ENCODE measurements around the gene TNFRSF1B. TPM values are rescaled to one million over a fixed set of nuclear protein-coding genes. Genes with fewer than 3 reads are reported as not detected.

Gene TNFRSF1B
- total RNA-seq, 1 donor from 2014 or later: 98.6 TPM

DNA sequence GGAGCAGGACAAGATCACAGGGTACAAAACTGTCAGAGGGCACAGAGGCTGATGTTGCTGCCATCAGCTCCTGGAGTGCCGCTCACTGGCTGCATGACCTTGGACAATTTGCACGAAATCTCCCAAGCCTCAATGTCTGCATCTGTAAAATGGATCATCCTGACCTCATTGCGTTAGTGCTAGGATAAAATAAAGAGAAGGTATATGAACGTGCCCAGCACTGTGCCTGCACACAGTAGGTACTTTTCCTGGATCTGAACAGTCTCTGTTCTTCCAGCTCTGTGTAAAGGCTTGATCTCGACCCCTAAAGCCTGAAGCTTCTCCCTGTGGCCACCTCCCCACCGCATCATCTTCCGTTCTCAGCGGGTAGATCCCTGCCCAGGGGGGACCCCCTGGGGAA, 12.9 kb downstream of the TNFRSF1B start:
- Mint-ChIP-seq H3K27me3 (no peaks in the 10 kb centered on the region), H3K36me3 (ENCODE audit: low read depth) (peaks cover 48% of the 10 kb centered on the region), H3K4me3 (no peak overlapping the region), H3K27ac (no peak overlapping the region), H3K4me1 (peaks cover 88% of the 10 kb centered on the region), H3K9me3 (no peaks in the 10 kb centered on the region)
- ChIA-PET POLR2A (interaction anchor here (1.1 kb wide), 1 partner anchor 26 kb away, joined by 3 read pairs; no protein-coding TSS in a partner anchor), CTCF (interaction anchor here (0.6 to 8.2 kb wide), 2 partner anchors 55 to 514 kb away, joined by 5 to 36 read pairs; no protein-coding TSS in a partner anchor)
- intact Hi-C loops (cut with micrococcal nuclease): loop anchor here (2.0 to 5.0 kb wide), 2 partner anchors 25 to 37 kb away; no protein-coding TSS in a partner anchor
- DNase-seq: no peak
- ATAC-seq (ENCODE audit: low read depth): no peak
- TF ChIP-seq CTCF (IDR thresholded peaks at IDR 0.05): no peak

DNA sequence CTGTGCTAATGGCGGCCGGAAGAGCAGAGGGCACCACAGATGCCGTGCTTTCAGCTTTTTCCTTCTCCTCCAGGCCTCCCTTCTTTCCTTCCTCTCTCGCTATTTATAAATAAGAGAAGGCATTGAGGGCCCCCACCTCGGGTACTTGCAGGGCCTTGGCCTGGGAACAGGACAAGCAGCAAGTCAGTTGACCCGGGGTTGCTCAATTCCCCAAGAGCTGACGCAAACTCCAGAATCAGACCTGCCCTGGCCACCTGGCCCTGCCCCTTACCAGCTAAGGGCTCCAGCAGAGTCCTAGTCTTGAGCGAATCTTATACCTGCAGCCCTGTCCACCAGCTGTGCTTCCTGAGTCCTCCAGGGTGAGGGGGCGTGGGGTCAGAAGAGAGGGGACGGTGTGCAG, 13.5 kb downstream of the TNFRSF1B start:
- Mint-ChIP-seq H3K27me3 (no peaks in the 10 kb centered on the region), H3K4me3 (no peak overlapping the region), H3K4me1 (peaks cover 88% of the 10 kb centered on the region), H3K9me3 (no peaks in the 10 kb centered on the region), H3K27ac (no peak overlapping the region), H3K36me3 (ENCODE audit: low read depth) (peaks cover 47% of the 10 kb centered on the region)
- no peak for TF ChIP-seq CTCF (IDR thresholded peaks at IDR 0.05)
- DNase-seq (no peak), ATAC-seq (ENCODE audit: low read depth) (no peak)
- ChIA-PET CTCF (interaction anchor here (8.2 kb wide), 1 partner anchor 55 kb away, joined by 36 read pairs; no protein-coding TSS in a partner anchor), POLR2A (no interaction called here)
- intact Hi-C loops (cut with micrococcal nuclease): loop anchor here (5.0 kb wide), 1 partner anchor 38 kb away; no protein-coding TSS in a partner anchor

DNA sequence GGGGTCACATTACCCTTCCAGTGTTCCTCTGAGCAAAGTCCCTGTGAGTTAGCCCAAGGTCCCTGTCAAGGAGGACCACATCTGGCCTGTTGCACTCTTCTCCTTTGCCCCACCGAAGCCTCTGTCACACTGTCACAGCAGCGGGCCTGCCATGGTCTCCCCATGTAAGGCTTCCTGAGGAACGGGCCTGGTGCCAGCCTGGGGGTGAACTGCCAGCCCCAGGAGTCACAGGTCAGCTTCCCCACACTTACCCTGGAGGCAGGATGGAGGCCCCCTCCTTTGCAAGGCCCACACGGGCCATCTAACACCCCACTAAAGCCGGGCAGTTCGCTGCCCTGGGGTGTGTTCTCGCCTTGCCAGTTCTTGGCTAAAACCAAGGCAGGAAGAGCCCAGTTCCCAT, 14.1 kb downstream of the TNFRSF1B start:
- POLR2A ChIA-PET: no interaction called here
- TF ChIP-seq CTCF (IDR thresholded peaks at IDR 0.05): no peak
- DNase-seq: no peak
- H3K4me1 Mint-ChIP-seq: peaks cover 87% of the 10 kb centered on the region
- peaks cover 43% of the 10 kb centered on the region for H3K36me3 Mint-ChIP-seq (ENCODE audit: low read depth)
- no peak overlapping the region for H3K4me3 Mint-ChIP-seq
- CTCF ChIA-PET: interaction anchor here (8.2 kb wide), 1 partner anchor 56 kb away, joined by 36 read pairs; no protein-coding TSS in a partner anchor
- intact Hi-C loops (cut with micrococcal nuclease): loop anchor here (5.0 kb wide), 1 partner anchor 39 kb away; no protein-coding TSS in a partner anchor
- H3K9me3 Mint-ChIP-seq: no peaks in the 10 kb centered on the region
- no peak for ATAC-seq (ENCODE audit: low read depth)
- H3K27ac Mint-ChIP-seq: no peak overlapping the region
- H3K27me3 Mint-ChIP-seq: no peaks in the 10 kb centered on the region

DNA sequence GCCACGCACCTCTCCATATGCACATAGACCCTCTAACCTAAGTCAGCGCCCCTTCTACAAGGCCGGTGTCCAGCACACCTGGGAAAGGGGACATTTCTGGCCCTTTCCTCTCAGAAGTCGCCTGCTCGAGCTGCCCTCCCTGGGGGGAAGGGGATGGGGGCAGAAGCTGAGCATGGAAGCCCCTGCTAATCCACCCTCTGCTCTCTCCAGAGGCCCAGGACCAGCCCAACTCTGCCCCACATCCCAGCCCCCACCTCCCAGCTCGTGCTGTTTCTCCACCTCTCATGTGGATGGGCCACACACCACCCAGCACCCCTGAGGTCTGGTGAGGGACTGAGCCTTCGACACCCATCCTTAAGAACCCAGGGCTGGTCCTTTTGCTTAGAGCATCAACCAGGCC, 14.8 kb downstream of the TNFRSF1B start:
- Mint-ChIP-seq H3K4me3 (no peak overlapping the region), H3K27me3 (no peaks in the 10 kb centered on the region), H3K27ac (peak overlapping the region; percentile 41), H3K36me3 (ENCODE audit: low read depth) (peaks cover 40% of the 10 kb centered on the region), H3K9me3 (no peaks in the 10 kb centered on the region), H3K4me1 (peaks cover 84% of the 10 kb centered on the region)
- ChIA-PET CTCF (interaction anchor here (3.2 kb wide), 1 partner anchor 56 kb away, joined by 49 read pairs; no protein-coding TSS in a partner anchor), POLR2A (interaction anchor here (1.3 to 2.7 kb wide), 2 partner anchors 12 to 33 kb away, joined by 5 to 15 read pairs; no protein-coding TSS in a partner anchor)
- no peak for DNase-seq
- intact Hi-C loops (cut with micrococcal nuclease): loop anchor here (5.0 kb wide), 1 partner anchor 39 kb away; no protein-coding TSS in a partner anchor
- TF ChIP-seq CTCF (IDR thresholded peaks at IDR 0.05): no peak
- ATAC-seq (ENCODE audit: low read depth): no peak

- no peak for ATAC-seq (ENCODE audit: low read depth)
- no peak for TF ChIP-seq CTCF (IDR thresholded peaks at IDR 0.05)
- Mint-ChIP-seq H3K36me3 (ENCODE audit: low read depth) (peaks cover 42% of the 10 kb centered on the region), H3K4me1 (peaks cover 81% of the 10 kb centered on the region), H3K4me3 (peak overlapping the region; percentile 12), H3K27me3 (no peaks in the 10 kb centered on the region), H3K27ac (no peak overlapping the region), H3K9me3 (no peaks in the 10 kb centered on the region)
- no peak for DNase-seq
- ChIA-PET CTCF (interaction anchor here (0.9 to 3.2 kb wide), 5 partner anchors 26 to 57 kb away, joined by 3 to 49 read pairs (median 3); no protein-coding TSS in a partner anchor), POLR2A (interaction anchor here (1.1 to 2.7 kb wide), 6 partner anchors 9 to 58 kb away, joined by 4 to 15 read pairs (median 5); no protein-coding TSS in a partner anchor)
- intact Hi-C loops (cut with micrococcal nuclease): loop anchor here (2.0 to 5.0 kb wide), 2 partner anchors 16 to 40 kb away; partner anchors contain the start of gene TNFRSF1B
Observed at GRCh38 chr1:12182410-12182984, 15.7 kb downstream of the TNFRSF1B start.
